GM18861 (cell line): ENCODE results near the gene ESD.

Source experiments
- ATAC-seq: cut with Tn5 transposase; IDR thresholded peaks from one replicate; pipeline ENCODE4 v1.9.1; 2021; ENCODE audit not compliant: unreplicated experiment

ESD gene

GRCh38 chr13:46747031-46747820, 49.7 kb downstream of the ESD start:
- ATAC-seq = no peak

GRCh38 chr13:46745706-46746105, 51.3 kb downstream of the ESD start:
- no peak for ATAC-seq

GRCh38 chr13:46745062-46745461, 51.9 kb downstream of the ESD start:
- no peak for ATAC-seq

- ATAC-seq = no peak
These were observed 53.8 kb downstream of the ESD start for GRCh38 chr13:46743191-46743590.

GRCh38 chr13:46739447-46740098, 57.4 kb downstream of the ESD start:
- ATAC-seq = no peak

- ATAC-seq = no peak
These were observed 58.2 kb downstream of the ESD start for GRCh38 chr13:46738766-46739165.

- ATAC-seq = no peak
These were observed 58.9 kb downstream of the ESD start for GRCh38 chr13:46738055-46738454.

GRCh38 chr13:46736541-46737310, 60.2 kb downstream of the ESD start:
- ATAC-seq = no peak

- ATAC-seq = no peak
These were observed 61.5 kb downstream of the ESD start for GRCh38 chr13:46735425-46735824.

- ATAC-seq = no peak
These were observed 65.4 kb downstream of the ESD start for GRCh38 chr13:46731535-46731934.

GRCh38 chr13:46728777-46729176, 68.2 kb downstream of the ESD start:
- no peak for ATAC-seq

- no peak for ATAC-seq
These were observed 70.6 kb downstream of the ESD start for GRCh38 chr13:46726347-46726746.
